PC-3 (cell line): ENCODE data around the gene CALR. TPM values are rescaled to one million over a fixed set of nuclear protein-coding genes. Genes with fewer than 3 reads are reported as not detected.

ENCODE experiments used
- ATAC-seq: fragments of 200-7000 bp; cut with Tn5 transposase; 2 replicates; pipeline ENCODE4 v1.9.1; 2020; ENCODE audit warnings: mild to moderate bottlenecking, moderate library complexity
- BruUV-seq: library from RNA; stranded (reverse); fragments of 400-500 nt; replicated peaks from 2 replicates; lab custom pipeline; 2021; lab: Mats Ljungman, UMichigan
- CTCF ChIA-PET: fragments of 300-600 bp; sonication (Branson Sonifier 250); formaldehyde crosslinking; loops from one replicate; lab custom pipeline; 2022; ENCODE audit warnings: antibody characterized with exemption; lab: Charles Lee
- POLR2A ChIA-PET: fragments of 300-600 bp; sonication (Branson Sonifier 250); formaldehyde crosslinking; loops from one replicate; lab custom pipeline; 2022; ENCODE audit warnings: antibody characterized with exemption; ENCODE audit not compliant: unreplicated experiment; lab: Charles Lee
- DNase-seq: peaks from one replicate; pipeline ENCODE4 v3.0.0-alpha.2; 2015
- H2AFZ ChIP-seq: fragments of 300-600 bp; sonication (generic); 2 replicates; pipeline ENCODE4 v1.6.0; 2016; ENCODE audit warnings: antibody characterized with exemption, low read length
- H3F3A ChIP-seq: fragments of 300-600 bp; sonication (generic); one replicate; pipeline ENCODE4 v1.6.0; 2017; ENCODE audit warnings: antibody characterized with exemption, low read length, control low read depth, mild to moderate bottlenecking; ENCODE audit not compliant: unreplicated experiment
- H3K27ac ChIP-seq: fragments of 300-600 bp; sonication (generic); 2 replicates; pipeline ENCODE4 v1.5.1; 2016; ENCODE audit warnings: mild to moderate bottlenecking, low read length
- H3K27me3 ChIP-seq: fragments of 300-600 bp; sonication (generic); 2 replicates; pipeline ENCODE4 v1.6.1; 2016; ENCODE audit warnings: low read length, mixed read lengths
- H3K36me3 ChIP-seq: fragments of 300-600 bp; sonication (generic); 2 replicates; pipeline ENCODE4 v1.6.1; 2016; ENCODE audit warnings: low read depth, mixed run types, low read length, mixed read lengths
- H3K4me1 ChIP-seq: fragments of 300-600 bp; sonication (generic); 2 replicates; pipeline ENCODE4 v1.5.1; 2016; ENCODE audit warnings: low read length; ENCODE audit not compliant: insufficient read depth
- H3K4me2 ChIP-seq: fragments of 300-600 bp; sonication (generic); 2 replicates; pipeline ENCODE4 v1.6.0; 2016; ENCODE audit warnings: low read length
- H3K4me3 ChIP-seq: fragments of 300-600 bp; sonication (generic); 2 replicates; pipeline ENCODE4 v1.5.1; 2016; ENCODE audit warnings: mild to moderate bottlenecking, low read length, mixed read lengths
- H3K79me2 ChIP-seq: fragments of 300-600 bp; sonication (generic); 2 replicates; pipeline ENCODE4 v1.6.1; 2017; ENCODE audit warnings: low read length, mixed read lengths
- H3K9ac ChIP-seq: fragments of 300-600 bp; sonication (generic); 2 replicates; pipeline ENCODE4 v1.6.0; 2016; ENCODE audit warnings: mild to moderate bottlenecking, low read length
- H3K9me2 ChIP-seq: fragments of 300-600 bp; sonication (generic); replicated peaks from 2 replicates; pipeline ENCODE4 v1.6.1; 2016; ENCODE audit warnings: mixed run types, low read length, mixed read lengths
- H3K9me3 ChIP-seq: fragments of 300-600 bp; sonication (generic); 2 replicates; pipeline ENCODE4 v1.6.1; 2016; ENCODE audit warnings: low read length, mixed read lengths
- H4K20me1 ChIP-seq: fragments of 300-600 bp; sonication (generic); 2 replicates; pipeline ENCODE4 v1.6.1; 2016; ENCODE audit warnings: low read length, mixed read lengths
- EZH2 ChIP-seq: fragments of 300-600 bp; sonication (generic); IDR thresholded peaks from one replicate; pipeline ENCODE4 v1.6.1; 2017; ENCODE audit warnings: antibody characterized with exemption, mild to moderate bottlenecking, low read length; ENCODE audit not compliant: unreplicated experiment
- EZH2phosphoT487 ChIP-seq: fragments of 300-600 bp; sonication (generic); IDR thresholded peaks from 2 replicates; pipeline ENCODE4 v1.6.1; 2018; ENCODE audit warnings: mild to moderate bottlenecking, antibody characterized with exemption, low read length, borderline replicate concordance
- intact Hi-C: fragments of 100-400 bp; cut with micrococcal nuclease; formaldehyde crosslinking; loops from 2 replicates; pipeline ENCODE4 v1.9.0; 2023
- total RNA-seq: library from RNA; depleted of rRNA; stranded (reverse); fragments of >200 nt; gene quantifications from 2 replicates; pipeline ENCODE4 v1.2.3, GENCODE V29; 2014
- TF ChIP-seq, protein P1 (sequence below): fragments of 300-600 bp; sonication (generic); conservative IDR thresholded peaks from 2 replicates; pipeline ENCODE4 v1.5.1; 2017; ENCODE audit warnings: antibody characterized with exemption, low read depth, mild to moderate bottlenecking, low read length

The CALR gene
- total RNA-seq, 1 experiment from 2014 or later, result 2,022 TPM

GRCh38 chr19:12983542-12984142 lies 45.2 kb downstream of the CALR start:
- Histone ChIP-seq H3K9me3 (no peaks in the 10 kb centered on the region), H3K27me3 (no peaks in the 10 kb centered on the region), H3K9me2 (no peaks in the 10 kb centered on the region), H3K79me2 (no peaks in the 10 kb centered on the region), H3K4me3 (peak overlapping the region; percentile 61), H3K4me2 (peak overlapping the region; percentile 81), H3K36me3 (no peaks in the 10 kb centered on the region), H3K9ac (no peak overlapping the region), H3K4me1 (no peaks in the 10 kb centered on the region), H4K20me1 (no peaks in the 10 kb centered on the region), H3K27ac (no peak overlapping the region), H3F3A (no peaks in the 10 kb centered on the region), H2AFZ (peak overlapping the region; percentile 79; the same call in 1 of the 2 replicates)
- CTCF ChIA-PET, result no interaction called here
- BruUV-seq, result no TSS peak
- peak; percentile 84 for ATAC-seq
- POLR2A ChIA-PET, result no interaction called here
- peak; percentile 89 for DNase-seq
- intact Hi-C loops, result loop anchor here (1.0 to 5.0 kb wide), 4 partner anchors 34 to 111 kb away; no protein-coding TSS in a partner anchor
- TF ChIP-seq EZH2 (no peak), EZH2phosphoT487 (peak; percentile 87)
- TF ChIP-seq, protein P1, sequence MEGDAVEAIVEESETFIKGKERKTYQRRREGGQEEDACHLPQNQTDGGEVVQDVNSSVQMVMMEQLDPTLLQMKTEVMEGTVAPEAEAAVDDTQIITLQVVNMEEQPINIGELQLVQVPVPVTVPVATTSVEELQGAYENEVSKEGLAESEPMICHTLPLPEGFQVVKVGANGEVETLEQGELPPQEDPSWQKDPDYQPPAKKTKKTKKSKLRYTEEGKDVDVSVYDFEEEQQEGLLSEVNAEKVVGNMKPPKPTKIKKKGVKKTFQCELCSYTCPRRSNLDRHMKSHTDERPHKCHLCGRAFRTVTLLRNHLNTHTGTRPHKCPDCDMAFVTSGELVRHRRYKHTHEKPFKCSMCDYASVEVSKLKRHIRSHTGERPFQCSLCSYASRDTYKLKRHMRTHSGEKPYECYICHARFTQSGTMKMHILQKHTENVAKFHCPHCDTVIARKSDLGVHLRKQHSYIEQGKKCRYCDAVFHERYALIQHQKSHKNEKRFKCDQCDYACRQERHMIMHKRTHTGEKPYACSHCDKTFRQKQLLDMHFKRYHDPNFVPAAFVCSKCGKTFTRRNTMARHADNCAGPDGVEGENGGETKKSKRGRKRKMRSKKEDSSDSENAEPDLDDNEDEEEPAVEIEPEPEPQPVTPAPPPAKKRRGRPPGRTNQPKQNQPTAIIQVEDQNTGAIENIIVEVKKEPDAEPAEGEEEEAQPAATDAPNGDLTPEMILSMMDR, result peak; percentile 94

DNA sequence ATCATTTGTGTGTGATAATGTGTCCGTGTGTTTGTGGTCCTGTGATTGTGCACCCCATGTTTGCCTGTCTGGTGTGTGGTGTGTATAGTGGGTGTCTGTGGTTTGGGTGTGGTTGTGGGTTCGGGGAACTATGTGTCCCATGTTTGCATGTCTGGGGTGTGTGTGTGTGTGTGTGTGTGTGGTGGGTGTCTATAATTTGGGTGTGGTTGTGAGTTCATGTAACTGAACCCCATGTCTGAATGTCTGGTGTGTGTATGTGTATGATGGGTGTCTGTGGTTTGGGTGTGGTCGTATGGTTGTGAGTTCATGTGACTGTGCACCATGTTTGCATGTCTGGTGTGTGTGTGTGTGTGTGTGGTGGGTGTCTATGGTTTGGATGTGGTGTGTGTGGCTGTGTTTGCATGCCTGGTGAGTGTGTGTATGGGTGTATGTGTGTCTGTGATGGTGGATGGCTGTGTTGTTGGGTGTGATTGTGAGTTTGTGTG lies 45.8 kb downstream of the CALR start:
- no peak overlapping the region for H3K9ac ChIP-seq

GRCh38 chr19:12984683-12985048 lies 46.3 kb downstream of the CALR start:
- no TSS peak for BruUV-seq
- CTCF ChIA-PET, result interaction anchor here (0.5 kb wide), 1 partner anchor 111 kb away, joined by 7 read pairs; no protein-coding TSS in a partner anchor
- Histone ChIP-seq H2AFZ (no peak overlapping the region), H3K79me2 (no peaks in the 10 kb centered on the region), H3K9me2 (no peaks in the 10 kb centered on the region), H3K4me1 (no peaks in the 10 kb centered on the region), H3K27me3 (no peaks in the 10 kb centered on the region), H3K4me3 (no peak overlapping the region), H3K27ac (no peak overlapping the region), H3F3A (no peaks in the 10 kb centered on the region), H3K4me2 (no peak overlapping the region), H4K20me1 (no peaks in the 10 kb centered on the region), H3K9me3 (no peaks in the 10 kb centered on the region), H3K36me3 (no peaks in the 10 kb centered on the region), H3K9ac (no peak overlapping the region)
- TF ChIP-seq EZH2 (no peak), EZH2phosphoT487 (no peak)
- TF ChIP-seq, protein P1, result no peak
- POLR2A ChIA-PET, result interaction anchor here (0.8 to 1.0 kb wide), 2 partner anchors 71 to 76 kb away, joined by 4 to 16 read pairs; no protein-coding TSS in a partner anchor
- intact Hi-C loops, result loop anchor here (5.0 kb wide), 1 partner anchor 33 kb away; no protein-coding TSS in a partner anchor
- DNase-seq (no peak), ATAC-seq (no peak)

More for the DNA sequence above, 45.8 kb downstream of the CALR start:
- H3K9me3 ChIP-seq, result no peaks in the 10 kb centered on the region
- H3K27ac ChIP-seq, result no peak overlapping the region
- H3K4me3 ChIP-seq, result no peak overlapping the region
- no peak overlapping the region for H3K4me2 ChIP-seq
- ChIA-PET CTCF (no interaction called here), POLR2A (no interaction called here)
- DNase-seq, result no peak
- intact Hi-C loops, result loop anchor here (5.0 kb wide), 1 partner anchor 33 kb away; no protein-coding TSS in a partner anchor
- no peaks in the 10 kb centered on the region for H3F3A ChIP-seq
- no peaks in the 10 kb centered on the region for H4K20me1 ChIP-seq
- no peak for ATAC-seq
- no peaks in the 10 kb centered on the region for H3K27me3 ChIP-seq
- no peaks in the 10 kb centered on the region for H3K4me1 ChIP-seq
- BruUV-seq, result no TSS peak
- TF ChIP-seq, protein P1, result no peak
- no peak overlapping the region for H2AFZ ChIP-seq
- no peaks in the 10 kb centered on the region for H3K79me2 ChIP-seq
- H3K36me3 ChIP-seq, result no peaks in the 10 kb centered on the region
- H3K9me2 ChIP-seq, result no peaks in the 10 kb centered on the region
